DMS 273 (cell line): Measurements from ENCODE around the gene TUBB1.

Experiments
- DNase-seq: peaks from one replicate; lab custom pipeline; 2025; ENCODE audit not compliant: unreplicated experiment; lab: John Stamatoyannopoulos, UW

The TUBB1 gene

GRCh38 chr20:59042151-59042795 is 23.0 kb downstream of the TUBB1 start, which contains the start of gene PRELID3B:
Gene PRELID3B, minus strand, starts transcription at chr20:59042786. Its CDS starts 56 bp downstream, at chr20:59042730.
- DNase-seq, result peak; percentile 59

- DNase-seq, result peak; percentile 97
These were observed 23.8 kb downstream of the TUBB1 start for GRCh38 chr20:59042796-59043631.

GRCh38 chr20:59043698-59044097 is 24.5 kb downstream of the TUBB1 start:
- DNase-seq, result peak; percentile 14

- DNase-seq, result no peak
These were observed 25.1 kb downstream of the TUBB1 start for GRCh38 chr20:59044295-59044694.

- no peak for DNase-seq
These were observed 25.6 kb downstream of the TUBB1 start for GRCh38 chr20:59044796-59045195.

- no peak for DNase-seq
These were observed 27.6 kb downstream of the TUBB1 start for GRCh38 chr20:59046862-59047261.

- DNase-seq, result no peak
These were observed 28.9 kb downstream of the TUBB1 start for GRCh38 chr20:59047938-59048680.

GRCh38 chr20:59048681-59049030 is 29.4 kb downstream of the TUBB1 start:
- DNase-seq, result no peak

- peak; percentile 5 for DNase-seq
These were observed 31.2 kb downstream of the TUBB1 start for GRCh38 chr20:59050437-59050836.

- peak; percentile 89 for DNase-seq
These were observed 32.5 kb downstream of the TUBB1 start for GRCh38 chr20:59051666-59052185.

GRCh38 chr20:59055302-59055701 is 36.1 kb downstream of the TUBB1 start:
- DNase-seq, result peak; percentile 33

- DNase-seq, result no peak
These were observed 42.9 kb downstream of the TUBB1 start for GRCh38 chr20:59062081-59062480.

GRCh38 chr20:59063358-59064213 is 44.4 kb downstream of the TUBB1 start:
- DNase-seq, result peak; percentile 64

GRCh38 chr20:59064214-59064722 is 45.0 kb downstream of the TUBB1 start:
- DNase-seq, result peak; percentile 48

GRCh38 chr20:59068534-59068933 is 49.3 kb downstream of the TUBB1 start:
- DNase-seq, result no peak

GRCh38 chr20:59069026-59069425 is 49.8 kb downstream of the TUBB1 start:
- DNase-seq, result no peak

- DNase-seq, result no peak
These were observed 52.0 kb downstream of the TUBB1 start for GRCh38 chr20:59071216-59071615.

GRCh38 chr20:59073582-59073981 is 54.4 kb downstream of the TUBB1 start:
- DNase-seq, result no peak

- no peak for DNase-seq
These were observed 55.2 kb downstream of the TUBB1 start for GRCh38 chr20:59074456-59074855.

- no peak for DNase-seq
These were observed 56.8 kb downstream of the TUBB1 start for GRCh38 chr20:59075934-59076508.
